Measurements from ENCODE around the gene CX3CL1. TPM values are rescaled to one million over a fixed set of nuclear protein-coding genes. Genes with fewer than 3 reads are reported as not detected.

The CX3CL1 gene
- total RNA-seq, 1 experiment from 2014 or later, result 0.88 TPM

DNA sequence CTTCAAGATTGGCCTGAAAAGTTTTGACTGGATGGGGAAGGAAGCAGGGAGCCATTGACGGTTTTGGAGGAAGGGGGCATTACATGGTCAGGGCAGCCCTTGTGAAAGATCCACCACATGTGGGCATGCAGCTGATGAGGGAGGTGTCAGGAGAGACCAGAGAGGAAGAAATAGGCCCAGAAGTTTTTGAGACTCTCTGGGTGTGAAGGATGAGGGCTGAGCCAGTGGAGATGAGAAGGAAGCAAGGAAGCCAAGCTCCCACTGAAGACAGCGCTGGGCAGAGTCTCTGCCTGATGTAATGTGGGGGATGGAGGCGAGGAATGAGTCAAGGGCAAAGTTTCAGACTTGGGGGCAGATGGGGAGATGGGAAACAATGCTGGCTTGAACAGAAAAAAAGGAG lies 32.8 kb downstream of the CX3CL1 start:
- DNase-seq (ENCODE audit: low spot score), result no peak

DNA sequence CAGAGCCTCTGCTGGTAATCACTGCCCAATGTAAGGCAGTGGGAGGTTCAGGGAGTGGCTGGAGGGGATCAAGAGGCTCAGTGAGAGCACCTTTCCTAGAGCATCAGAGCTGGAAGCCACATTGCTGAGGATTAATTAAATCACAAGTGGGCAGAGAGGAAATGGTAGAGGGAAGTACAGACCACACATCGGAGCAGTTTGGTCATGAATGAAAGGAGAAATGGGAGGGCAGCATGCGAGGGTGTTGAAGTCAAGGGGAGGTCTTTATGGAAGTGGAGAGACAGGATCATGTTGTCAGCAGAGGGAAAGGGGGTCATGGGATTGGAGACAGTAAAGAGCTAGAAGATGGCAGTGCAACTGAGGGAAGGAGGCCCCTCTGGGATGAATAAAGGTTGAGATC lies 34.6 kb downstream of the CX3CL1 start:
- DNase-seq (ENCODE audit: low spot score), result no peak

DNA sequence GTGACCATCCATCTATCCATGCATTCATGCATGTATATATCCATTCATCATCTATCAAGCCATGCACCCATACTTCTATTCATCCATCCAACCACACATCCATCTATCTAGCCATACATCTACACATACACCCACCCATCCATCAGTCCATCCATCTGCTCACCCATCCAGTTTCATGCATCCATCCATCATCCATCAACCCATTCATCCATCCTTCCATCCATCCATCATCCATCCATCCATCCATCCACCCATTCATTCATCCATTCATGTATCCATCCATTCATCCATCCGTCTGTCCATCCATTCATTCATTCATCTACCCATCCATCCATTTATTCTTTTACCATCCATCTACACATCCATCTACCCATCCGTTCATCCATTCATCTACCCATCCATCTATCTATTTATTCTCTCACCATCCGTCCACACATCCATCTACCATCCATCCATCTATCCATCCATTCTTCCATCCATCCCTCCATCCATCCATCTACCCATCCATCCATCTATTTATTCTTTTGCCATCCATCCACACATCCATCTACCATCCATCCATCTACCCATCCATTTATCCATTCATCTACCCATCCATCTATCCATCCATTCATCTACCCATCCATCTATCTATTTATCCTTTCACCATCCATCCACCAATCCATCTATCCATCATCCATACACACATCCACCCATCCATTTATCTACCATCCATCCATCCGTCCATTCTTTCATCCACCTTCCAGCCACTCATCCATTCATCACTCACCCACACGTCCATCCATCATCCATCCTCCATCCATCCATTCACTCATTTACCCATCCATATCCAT lies 35.4 kb downstream of the CX3CL1 start:
- DNase-seq (ENCODE audit: low spot score), result no peak

DNA sequence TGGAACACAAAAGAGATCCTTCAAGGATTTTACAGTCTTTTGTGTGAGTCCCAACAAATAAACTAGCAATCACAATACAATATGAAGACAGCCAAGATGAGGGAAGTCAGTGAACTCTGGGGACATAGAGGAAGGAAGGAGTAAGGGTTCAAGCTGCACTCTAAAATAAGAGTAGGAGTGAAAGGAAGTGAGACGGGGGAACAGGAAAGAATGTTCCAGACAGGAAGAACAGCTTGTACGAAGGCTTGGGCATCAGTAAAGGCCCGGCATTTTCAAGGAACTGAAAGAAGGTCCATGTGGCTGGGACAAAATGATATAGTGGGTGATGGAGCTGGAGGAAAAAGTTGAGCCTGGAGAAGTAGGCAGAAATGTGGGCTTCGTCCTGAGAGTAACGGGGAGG lies 36.8 kb downstream of the CX3CL1 start:
- DNase-seq (ENCODE audit: low spot score), result no peak

DNA sequence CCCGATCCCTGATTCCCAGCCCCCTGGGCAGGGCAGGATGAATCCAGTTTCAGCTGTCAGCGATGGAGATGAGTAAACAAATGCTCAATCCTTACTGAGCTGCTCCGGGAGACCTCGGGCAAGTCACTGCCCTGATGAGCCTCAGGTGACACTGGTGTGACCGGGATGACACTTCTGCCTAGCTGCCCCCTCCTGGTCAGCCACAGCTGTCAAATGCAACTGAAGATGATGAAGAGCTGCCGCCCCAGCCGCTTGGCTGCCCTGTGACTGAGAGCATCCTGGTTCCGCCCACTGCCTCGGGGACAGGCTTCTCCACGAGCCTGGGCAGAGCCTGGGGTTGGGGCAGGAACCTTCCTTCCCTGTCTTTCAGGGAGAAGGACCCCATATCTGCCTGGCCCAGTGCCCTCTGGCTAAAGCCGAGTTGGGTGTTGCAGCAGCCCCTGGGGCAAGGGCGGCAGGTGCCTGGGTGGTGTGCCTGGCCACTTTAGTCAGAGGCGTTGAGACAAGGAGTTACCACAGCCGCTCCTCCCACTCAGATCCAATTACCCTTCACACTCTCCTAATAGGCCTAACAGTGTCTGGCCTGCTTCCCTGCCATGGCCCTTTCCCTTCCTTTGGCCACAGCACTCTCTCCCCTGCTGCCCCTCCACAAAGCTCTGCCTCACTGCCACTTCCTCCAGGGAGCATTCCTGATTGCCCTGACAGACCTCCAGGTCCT lies 37.7 kb downstream of the CX3CL1 start:
- DNase-seq (ENCODE audit: low spot score), result no peak

DNA sequence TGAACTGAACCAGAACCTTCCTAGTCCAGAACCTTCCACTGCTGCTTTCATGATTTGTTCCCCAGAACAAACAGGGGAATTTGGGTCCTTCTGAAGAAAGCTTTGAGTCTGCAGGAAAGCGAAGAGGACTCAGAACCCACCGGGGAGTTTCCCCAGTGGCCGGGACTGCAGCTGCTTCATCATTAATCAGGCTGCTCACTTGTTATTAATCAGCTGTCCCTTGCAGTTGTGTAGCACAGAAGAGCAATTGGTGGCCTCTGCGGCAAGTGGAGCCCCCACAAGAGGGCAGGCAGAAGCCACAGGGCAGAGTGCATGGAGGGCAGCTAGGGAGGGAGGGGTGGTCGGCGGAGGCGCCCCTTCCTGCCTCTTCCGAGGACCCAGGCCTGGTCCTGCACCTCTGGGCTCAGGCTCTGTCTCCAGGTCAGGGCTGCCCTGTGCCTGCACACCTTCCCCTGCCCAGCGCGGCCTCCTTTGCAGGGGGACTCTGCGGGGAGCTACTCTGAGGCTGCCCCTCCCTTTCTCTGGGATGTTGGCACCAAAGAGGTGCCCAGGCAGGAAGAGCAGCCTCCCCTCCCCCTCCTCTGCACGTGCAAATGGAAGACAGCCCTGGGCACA lies 39.2 kb downstream of the CX3CL1 start:
- DNase-seq (ENCODE audit: low spot score), result no peak

DNA sequence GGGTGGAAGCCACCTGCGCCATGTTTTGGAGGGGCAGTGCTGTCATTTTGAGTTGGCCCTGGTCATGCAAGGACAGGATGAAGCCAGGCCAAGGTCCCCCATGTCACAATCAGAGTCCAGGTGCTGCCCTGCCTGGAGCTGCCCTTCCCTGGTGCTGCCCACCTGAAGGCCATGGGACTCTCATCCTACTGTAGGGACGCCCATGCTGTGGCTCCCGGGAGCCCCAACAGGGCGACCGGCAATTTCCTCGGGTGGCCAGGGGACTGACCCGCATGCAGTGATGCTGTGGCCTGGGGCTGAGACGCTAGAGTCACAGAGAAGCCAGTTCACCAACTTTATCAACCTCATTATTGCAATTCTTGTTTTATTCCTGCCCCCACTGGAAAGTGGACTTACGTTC lies 40.3 kb downstream of the CX3CL1 start:
- no peak for DNase-seq (ENCODE audit: low spot score)

DNA sequence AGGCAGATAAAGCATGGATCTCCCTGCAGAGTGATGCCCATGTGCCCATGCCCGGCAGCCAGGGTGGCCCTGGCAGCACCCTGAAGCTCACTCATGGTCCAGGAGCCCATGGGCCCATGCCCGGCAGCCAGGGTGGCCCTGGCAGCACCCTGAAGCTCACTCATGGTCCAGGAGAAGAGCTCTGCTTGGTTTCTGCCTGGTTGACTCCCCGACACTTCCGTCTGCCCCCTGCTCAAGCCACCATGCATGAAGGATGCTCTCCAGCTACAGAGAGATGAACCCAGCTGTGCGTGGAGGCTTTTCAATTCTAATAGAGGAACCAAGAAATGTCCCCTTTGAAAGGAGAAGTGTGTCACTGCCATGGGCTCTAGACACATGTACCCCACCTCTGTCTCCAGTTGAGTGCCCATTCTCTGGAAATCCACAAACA lies 41.0 kb downstream of the CX3CL1 start:
- DNase-seq (ENCODE audit: low spot score), result no peak

DNA sequence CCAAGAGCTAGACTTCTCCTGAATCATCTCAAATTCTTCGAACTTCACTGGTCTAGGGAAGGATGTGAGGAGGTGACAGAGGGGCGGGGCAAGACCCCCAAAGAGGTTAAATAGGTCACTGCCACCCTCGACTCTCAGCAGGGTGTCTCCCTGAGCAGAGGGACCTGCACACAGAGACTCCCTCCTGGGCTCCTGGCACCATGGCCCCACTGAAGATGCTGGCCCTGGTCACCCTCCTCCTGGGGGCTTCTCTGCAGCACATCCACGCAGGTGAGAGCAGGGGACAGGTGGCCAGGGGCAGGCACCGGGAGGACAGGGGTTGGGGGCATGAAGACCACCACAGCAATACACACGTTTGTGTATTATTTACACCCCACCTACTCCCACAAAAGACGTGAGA lies 41.4 kb downstream of the CX3CL1 start:
- no peak for DNase-seq (ENCODE audit: low spot score)

DNA sequence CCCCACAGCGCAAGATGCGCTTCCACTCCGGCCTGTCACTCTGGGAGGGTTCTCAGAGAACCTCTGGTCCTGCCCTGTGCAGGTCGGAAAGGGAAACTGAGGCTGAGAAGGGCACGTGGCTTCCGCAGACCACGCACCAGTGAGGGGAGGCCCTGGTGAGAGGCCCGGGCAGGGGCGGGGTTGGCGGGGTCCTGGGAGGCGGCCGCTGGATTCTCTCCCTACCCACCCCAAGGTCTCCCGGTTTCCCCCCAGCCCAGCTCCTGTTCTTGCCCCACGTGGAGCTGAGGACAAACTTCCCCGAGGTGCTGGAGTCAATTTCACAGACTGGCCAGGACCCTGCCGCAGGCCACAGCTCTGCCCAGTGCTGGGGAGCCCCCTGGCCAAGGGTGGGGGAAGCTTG lies 43.8 kb downstream of the CX3CL1 start:
- no peak for DNase-seq (ENCODE audit: low spot score)

DNA sequence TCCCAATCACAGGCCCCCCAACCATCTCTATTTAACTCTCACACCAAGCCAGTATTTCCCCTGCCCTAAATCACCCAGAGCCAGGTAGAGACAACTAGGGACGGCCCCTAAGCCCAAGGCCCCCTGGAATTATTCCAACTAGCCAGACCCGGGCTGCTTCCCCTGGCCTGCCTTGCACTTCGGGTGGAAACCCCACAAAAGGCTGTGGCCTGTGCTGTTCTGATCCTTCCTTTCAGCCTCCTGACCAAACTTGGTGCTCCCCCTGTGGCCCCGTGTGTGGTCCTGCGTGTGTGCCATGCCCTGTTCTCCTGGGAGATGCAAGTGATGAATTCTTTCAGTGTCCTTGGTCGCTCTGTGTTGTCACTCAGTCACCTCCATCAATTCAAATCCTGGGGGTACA lies 47.2 kb downstream of the CX3CL1 start:
- no peak for DNase-seq (ENCODE audit: low spot score)

DNA sequence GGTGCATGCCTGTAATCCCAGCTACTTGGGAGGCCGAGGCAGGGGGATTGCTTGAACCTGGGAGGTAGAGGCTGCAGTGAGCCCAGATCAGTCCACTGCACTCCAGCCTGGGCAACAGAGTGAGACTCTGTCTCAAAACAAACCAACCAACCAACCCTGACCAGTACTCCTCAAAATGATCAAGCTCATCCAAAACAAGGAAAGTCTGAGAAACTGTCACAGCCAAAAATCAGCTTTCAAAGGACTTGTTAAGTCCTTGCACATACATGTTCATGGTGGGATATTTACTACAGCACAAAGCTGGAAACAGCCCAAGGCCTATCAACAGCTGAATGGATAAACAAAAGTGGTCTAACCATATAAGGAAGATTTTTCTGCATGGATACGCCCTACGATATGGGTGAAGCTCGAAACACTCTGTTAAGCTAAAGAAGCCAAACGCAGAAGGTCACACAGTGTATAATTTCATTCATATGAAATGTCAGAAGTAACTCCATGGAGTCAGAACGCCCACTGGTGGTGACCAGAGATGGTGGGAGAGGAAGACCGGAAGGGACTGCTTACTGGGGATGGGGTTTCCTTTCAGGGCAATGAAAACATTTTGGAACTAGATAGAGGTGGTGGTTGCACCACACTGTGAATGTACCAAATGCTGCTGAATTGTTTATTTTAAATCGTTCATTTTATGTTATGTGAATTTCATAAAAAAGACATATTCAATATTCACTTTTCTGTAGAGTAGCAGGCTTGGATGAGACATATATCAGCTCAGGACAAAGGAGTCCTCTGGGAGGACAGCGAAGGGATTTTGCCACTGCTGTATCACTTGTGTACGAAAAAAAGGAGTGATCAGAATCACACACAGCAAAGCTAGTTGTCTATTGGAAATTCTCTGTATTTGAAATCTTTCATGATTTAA lies 50.0 kb downstream of the CX3CL1 start:
- DNase-seq (ENCODE audit: low spot score), result peak; percentile 59

DNA sequence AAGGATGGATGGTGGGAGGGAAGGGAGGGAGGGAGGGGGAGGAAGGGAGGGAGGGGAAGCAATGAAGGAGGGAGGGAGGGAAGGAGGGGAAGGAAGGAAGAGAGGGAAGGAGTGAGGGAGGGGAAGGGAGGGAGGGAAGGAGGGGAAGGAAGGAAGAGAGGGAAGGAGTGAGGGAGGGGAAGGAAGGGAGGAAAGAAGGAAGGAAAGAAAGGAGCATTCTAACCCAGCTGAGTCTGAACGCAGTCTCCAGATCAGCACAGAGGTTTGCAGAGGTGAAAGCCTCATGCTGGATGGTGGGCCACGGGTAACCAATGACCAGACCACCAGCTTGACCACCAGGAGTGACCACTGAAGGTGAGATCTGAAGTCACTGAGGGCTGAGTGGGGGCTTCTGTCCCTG lies 50.9 kb downstream of the CX3CL1 start:
- no peak for DNase-seq (ENCODE audit: low spot score)

DNA sequence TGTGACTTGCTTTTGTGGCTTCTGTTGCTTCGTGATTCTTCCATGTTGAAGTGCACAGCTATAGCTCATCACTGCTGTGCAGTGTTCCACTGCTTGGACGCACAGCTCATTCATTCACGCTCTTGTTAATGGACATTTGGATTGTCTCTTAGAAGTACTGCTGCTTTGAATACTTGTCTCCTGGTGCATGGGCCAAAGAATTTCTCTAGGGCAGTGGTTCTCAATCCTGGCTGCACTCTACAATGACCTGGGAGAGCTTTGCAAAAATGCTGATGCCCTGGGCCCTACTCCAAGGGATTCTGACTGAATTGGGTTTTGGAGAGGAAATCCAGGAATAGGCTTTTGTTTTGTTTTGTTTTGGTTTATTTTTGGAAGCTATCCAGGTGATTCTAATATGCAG lies 52.3 kb downstream of the CX3CL1 start:
- no peak for DNase-seq (ENCODE audit: low spot score)

DNA sequence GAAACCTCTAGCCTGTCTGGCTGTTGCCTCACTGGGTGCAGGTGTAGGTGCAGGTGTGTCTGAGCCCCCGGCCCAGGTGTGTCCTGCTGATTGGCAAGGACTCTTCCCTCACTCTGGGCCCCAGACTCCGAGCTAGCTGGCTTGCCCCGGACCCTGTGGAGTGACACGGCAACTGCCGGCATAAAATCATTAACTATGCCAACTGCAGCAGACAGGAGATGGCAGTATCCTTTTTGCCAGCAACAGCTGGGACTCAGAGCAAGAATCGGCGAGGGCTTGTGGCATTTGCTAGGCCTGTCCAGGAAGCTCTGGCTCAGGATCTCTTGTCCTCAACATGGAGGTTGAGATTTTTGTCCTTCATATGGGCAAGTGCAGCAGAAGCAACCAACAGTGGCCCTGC lies 54.1 kb downstream of the CX3CL1 start:
- no peak for DNase-seq (ENCODE audit: low spot score)

DNA sequence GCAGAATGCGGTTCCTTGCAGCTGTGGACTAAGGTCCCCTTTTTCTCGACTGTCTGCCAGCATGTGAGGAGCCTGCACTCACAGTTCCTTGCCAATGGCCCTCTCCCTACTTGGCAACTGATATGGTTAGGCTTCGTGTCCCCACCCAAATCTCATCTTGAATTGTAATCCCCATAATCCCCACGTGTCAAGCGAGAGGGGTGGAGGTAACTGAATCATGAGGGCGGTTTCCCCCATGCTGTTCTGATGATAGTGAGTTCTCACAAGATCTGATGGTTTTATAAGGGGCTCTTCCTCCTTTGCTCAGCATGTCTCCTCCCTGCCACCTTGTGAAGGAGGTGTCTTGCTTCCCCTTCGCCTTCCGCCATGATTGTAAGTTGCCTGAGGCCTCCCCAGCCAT lies 55.0 kb downstream of the CX3CL1 start:
- no peak for DNase-seq (ENCODE audit: low spot score)

DNA sequence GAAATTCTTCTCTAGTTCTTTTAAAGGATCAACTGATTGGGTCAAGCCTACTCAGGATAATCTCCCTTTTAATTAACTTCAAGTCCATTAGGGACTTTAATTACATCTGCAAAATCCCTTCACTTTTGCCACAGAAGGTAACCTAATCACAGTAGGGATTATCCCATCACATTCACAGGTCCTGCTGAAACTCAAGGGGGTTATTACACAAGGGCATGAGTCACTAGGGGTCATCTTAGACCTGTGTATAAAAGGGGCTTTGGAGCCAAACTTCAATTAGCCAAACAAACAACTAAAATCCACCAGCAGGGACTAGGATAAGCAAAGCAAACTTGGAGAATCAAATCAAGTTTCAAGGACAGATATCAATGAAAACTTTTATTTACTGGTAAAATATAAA lies 55.5 kb downstream of the CX3CL1 start:
- DNase-seq (ENCODE audit: low spot score), result no peak

DNA sequence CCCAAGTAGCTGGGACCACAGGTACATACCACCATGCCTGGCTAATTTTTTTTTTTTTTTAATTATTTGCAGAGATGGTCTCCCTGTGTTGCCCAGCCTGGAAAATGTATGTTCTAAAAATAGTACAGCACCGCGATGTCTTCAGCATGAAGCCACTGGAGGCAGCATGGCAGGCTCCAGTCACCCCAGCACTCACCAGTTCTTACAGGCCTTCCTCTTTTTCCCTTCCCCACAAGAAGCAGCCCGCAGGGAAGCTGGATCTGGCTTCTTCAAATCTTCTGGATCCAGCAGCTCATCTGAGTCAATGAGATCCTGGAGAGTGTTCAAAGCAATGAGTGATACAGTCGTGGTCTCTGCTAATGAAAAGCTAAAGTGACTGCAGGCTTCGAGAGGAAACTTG lies 58.7 kb downstream of the CX3CL1 start:
- no peak for DNase-seq (ENCODE audit: low spot score)

DNA sequence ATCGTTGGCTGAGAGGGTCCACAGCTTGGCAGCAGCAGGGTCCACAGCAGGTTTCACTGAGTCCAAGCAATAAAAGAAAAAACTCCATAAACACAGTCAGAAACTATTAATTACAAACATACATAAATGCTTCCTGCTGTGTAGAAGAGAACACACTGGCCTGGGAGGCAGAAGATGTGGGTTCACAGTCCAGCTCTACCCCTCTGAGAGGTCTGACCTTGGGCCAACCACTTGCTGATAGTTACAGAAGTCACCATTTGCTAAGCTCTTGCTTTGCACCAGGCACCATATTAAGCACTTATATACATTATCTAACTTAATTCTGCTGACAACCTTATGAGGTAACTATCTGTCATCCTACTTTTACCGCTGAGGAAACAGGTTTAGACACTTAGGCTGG lies 60.2 kb downstream of the CX3CL1 start:
- no peak for DNase-seq (ENCODE audit: low spot score)

DNA sequence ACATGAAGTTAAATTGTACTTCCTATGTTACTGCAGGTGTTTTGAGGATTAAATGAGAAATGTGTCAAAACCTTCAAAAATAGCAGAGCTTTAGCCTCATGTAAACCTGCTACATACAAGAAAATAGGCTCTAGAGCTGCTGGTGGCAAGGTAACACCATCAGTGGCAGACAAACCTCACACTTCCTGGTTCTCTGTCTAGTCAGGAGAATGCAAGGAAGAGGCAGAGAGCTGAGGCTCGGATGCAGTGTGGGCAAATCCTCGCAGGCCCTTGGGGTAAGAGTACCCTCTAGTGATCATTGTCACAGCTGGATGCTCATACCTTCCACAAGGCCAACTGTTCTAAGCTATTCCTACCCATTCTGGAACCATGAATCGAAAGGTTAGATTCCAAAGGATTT lies 60.7 kb downstream of the CX3CL1 start:
- no peak for DNase-seq (ENCODE audit: low spot score)

DNA sequence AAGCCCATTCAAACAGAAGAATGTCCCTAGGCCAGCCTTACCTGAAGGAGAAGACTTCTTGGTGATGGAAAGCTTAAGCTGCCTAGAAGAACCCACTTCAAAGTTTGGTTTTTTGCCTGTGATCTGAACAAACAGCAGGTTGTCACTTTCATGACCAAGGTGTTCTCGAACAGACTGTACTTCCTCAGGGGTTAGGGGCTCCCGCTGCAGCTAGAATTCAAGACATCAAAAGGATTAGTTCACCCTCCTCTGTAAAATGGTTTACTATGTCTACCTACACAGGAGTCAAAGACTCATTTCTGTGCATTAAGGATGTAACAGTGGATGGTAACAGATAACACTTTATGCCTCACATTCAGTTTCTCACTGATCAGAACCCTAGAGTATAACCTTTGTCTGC lies 61.7 kb downstream of the CX3CL1 start:
- no peak for DNase-seq (ENCODE audit: low spot score)

Data from A172 (cell line).